ENCODE data around the gene ZNF397. TPM values are rescaled to one million over a fixed set of nuclear protein-coding genes. Genes with fewer than 3 reads are reported as not detected.

Gene ZNF397
- total RNA-seq, 1 experiment from 2014 or later = 35.3 TPM

GRCh38 chr18:35241448-35241804 lies 592 bp downstream of the ZNF397 start:
- peaks cover 4% of the 10 kb centered on the region; the same call in 1 of the 2 replicates for H3K79me2 ChIP-seq (ENCODE audit: insufficient read depth, low read length)
- no peak overlapping the region for H2AFZ ChIP-seq (ENCODE audit: low read length)
- peak overlapping the region; percentile 98 for H3K9ac ChIP-seq (ENCODE audit: extremely low read depth, insufficient read length, low read length)
- H3K23ac ChIP-seq (ENCODE audit: insufficient read length, low read depth, low read length) = no peak overlapping the region
- no peak overlapping the region for H4K5ac ChIP-seq (ENCODE audit: insufficient read length, low read depth, low read length)
- H3K79me1 ChIP-seq (ENCODE audit: insufficient read depth, low read depth, low read length, poor library complexity, severe bottlenecking) = peaks cover 3% of the 10 kb centered on the region
- H3T11ph ChIP-seq (ENCODE audit: low read length) = no peak overlapping the region
- no peak overlapping the region for H2BK20ac ChIP-seq (ENCODE audit: low read depth, low read length, poor library complexity, severe bottlenecking)
- peak overlapping the region; percentile 96 for H3K4me2 ChIP-seq (ENCODE audit: insufficient read depth, insufficient read length, low read length)
- H3K4me1 ChIP-seq (ENCODE audit: insufficient read depth, low read length) = no peaks in the 10 kb centered on the region
- H2BK5ac ChIP-seq (ENCODE audit: insufficient read length, low read length) = no peak overlapping the region
- peaks cover 6 to 13% of the 10 kb centered on the region in 2 experiments for H3K4me1 Mint-ChIP-seq
- no peak overlapping the region for H2AK5ac ChIP-seq (ENCODE audit: insufficient read length, low read length)
- H3K23me2 ChIP-seq (ENCODE audit: insufficient read length, low read depth, low read length, poor library complexity, severe bottlenecking) = peaks cover 3% of the 10 kb centered on the region
- no peaks in the 10 kb centered on the region for H3K27me3 Mint-ChIP-seq (ENCODE audit: low read depth)
- H3K14ac ChIP-seq (ENCODE audit: insufficient read depth, low read length) = no peak overlapping the region; the same call in 1 of the 2 replicates
- no peaks in the 10 kb centered on the region for H3K27me3 ChIP-seq (ENCODE audit: insufficient read depth, low read length)
- no peak overlapping the region for H4K8ac ChIP-seq (replicated peaks; ENCODE audit: insufficient read length, low read depth, low read length)
- H3K4ac ChIP-seq (ENCODE audit: low read depth, low read length) = no peak overlapping the region
- DNase-seq = no peak
- H3K27ac Mint-ChIP-seq = peak overlapping the region; percentile 99 to 100 (median 100)
- H3K36me3 Mint-ChIP-seq (ENCODE audit: insufficient read depth in 1 of 3, low read depth in 3 of 3) = peaks cover 37 to 42% (median 42%) of the 10 kb centered on the region in 3 experiments
- no peak overlapping the region for H3K56ac ChIP-seq (ENCODE audit: insufficient read length, low read depth, low read length)
- peak overlapping the region; percentile 88 to 94 for H3K4me3 Mint-ChIP-seq
- H3K9me3 ChIP-seq (ENCODE audit: control insufficient read depth, low read depth, low read length) = no peaks in the 10 kb centered on the region
- H2BK12ac ChIP-seq (ENCODE audit: insufficient read length, low read depth, low read length) = no peak overlapping the region
- H4K91ac ChIP-seq (ENCODE audit: insufficient read length, low read depth, low read length) = no peak overlapping the region
- H2BK120ac ChIP-seq (ENCODE audit: low read depth, low read length, poor library complexity, severe bottlenecking) = no peak overlapping the region
- no CpG with 5 or more reads among the region's 5 CpGs for WGBS (ENCODE audit: extremely low coverage, insufficient read length, low lambda C conversion rate)
- H3K27ac ChIP-seq (ENCODE audit: insufficient read length, low read depth, low read length) = peak overlapping the region; percentile 85
- no peak for TF ChIP-seq CTCF (conservative IDR thresholded peaks at IDR 0.05)
- H3K18ac ChIP-seq (ENCODE audit: insufficient read length, low read depth, low read length) = peak overlapping the region; percentile 25
- no peaks in the 10 kb centered on the region for H4K20me1 ChIP-seq (ENCODE audit: control insufficient read depth, insufficient read depth, insufficient read length)
- H2BK15ac ChIP-seq (ENCODE audit: low read depth, low read length) = no peak overlapping the region
- H3K9me3 Mint-ChIP-seq = no peaks in the 10 kb centered on the region; a peak in 1 of 5 replicates

Data from H9 (cell line).